Chondrocyte (in vitro differentiated cells): ENCODE data around the gene FRMD1. TPM values are rescaled to one million over a fixed set of nuclear protein-coding genes. Genes with fewer than 3 reads are reported as not detected.

ENCODE experiments used
- DNase-seq: peaks from one replicate; pipeline ENCODE4 v3.0.0; 2021; ENCODE audit warnings: mixed read lengths, low spot score
- H3K27ac Mint-ChIP-seq: one replicate; pipeline ENCODE4 v1.8.0; 2021; ENCODE audit warnings: mild to moderate bottlenecking, moderate library complexity, mixed read lengths; ENCODE audit not compliant: unreplicated experiment
- H3K27me3 Mint-ChIP-seq: 2 replicates; pipeline ENCODE4 v1.8.0; 2021; ENCODE audit warnings: low read depth, mixed read lengths
- H3K36me3 Mint-ChIP-seq: 2 replicates; pipeline ENCODE4 v1.8.0; 2021; ENCODE audit warnings: low read depth, mixed read lengths
- H3K4me1 Mint-ChIP-seq: 2 replicates; pipeline ENCODE4 v1.8.0; 2021; ENCODE audit warnings: low read depth, mild to moderate bottlenecking, mixed read lengths
- H3K4me3 Mint-ChIP-seq: one replicate; pipeline ENCODE4 v1.8.0; 2021; ENCODE audit warnings: mild to moderate bottlenecking, moderate library complexity, mixed read lengths; ENCODE audit not compliant: unreplicated experiment
- H3K9me3 Mint-ChIP-seq: 2 replicates; pipeline ENCODE4 v1.8.0; 2021; ENCODE audit warnings: low read depth, mixed read lengths
- total RNA-seq: library from RNA; stranded (reverse); gene quantifications from 3 replicates; pipeline ENCODE4 v1.2.1, GENCODE V29; 2021
- TF ChIP-seq, protein P1 (sequence below): fragments of 200-600 bp; sonication (generic); IDR thresholded peaks from 2 replicates; pipeline ENCODE4 v1.5.0; 2021; ENCODE audit warnings: antibody characterized with exemption, mild to moderate bottlenecking, moderate library complexity

FRMD1 gene
- total RNA-seq, 1 donor from 2014 or later, result 0.20 TPM

DNA sequence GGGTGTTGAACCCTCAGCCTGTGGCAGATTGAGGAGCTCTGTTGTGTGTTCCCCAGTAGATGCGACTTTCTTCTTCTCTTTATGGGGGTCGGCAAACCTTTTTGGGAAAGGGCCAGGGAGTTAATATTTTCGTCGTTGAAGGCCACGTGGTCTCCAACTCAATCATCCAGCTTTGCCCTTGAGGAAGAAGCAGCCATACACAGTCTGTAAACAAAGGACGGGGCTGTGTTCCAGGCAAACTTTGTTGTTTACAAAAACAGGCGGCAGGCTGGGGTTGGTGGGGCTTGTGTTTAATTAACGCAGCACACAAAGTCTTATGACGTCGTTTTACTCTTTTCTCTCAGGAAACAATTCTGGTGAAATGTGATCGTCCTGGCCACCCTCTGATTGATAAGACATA lies 61.4 kb downstream of the FRMD1 start:
- no peak overlapping the region for H3K4me3 Mint-ChIP-seq
- peaks cover 5% of the 10 kb centered on the region for H3K9me3 Mint-ChIP-seq
- TF ChIP-seq, protein P1, sequence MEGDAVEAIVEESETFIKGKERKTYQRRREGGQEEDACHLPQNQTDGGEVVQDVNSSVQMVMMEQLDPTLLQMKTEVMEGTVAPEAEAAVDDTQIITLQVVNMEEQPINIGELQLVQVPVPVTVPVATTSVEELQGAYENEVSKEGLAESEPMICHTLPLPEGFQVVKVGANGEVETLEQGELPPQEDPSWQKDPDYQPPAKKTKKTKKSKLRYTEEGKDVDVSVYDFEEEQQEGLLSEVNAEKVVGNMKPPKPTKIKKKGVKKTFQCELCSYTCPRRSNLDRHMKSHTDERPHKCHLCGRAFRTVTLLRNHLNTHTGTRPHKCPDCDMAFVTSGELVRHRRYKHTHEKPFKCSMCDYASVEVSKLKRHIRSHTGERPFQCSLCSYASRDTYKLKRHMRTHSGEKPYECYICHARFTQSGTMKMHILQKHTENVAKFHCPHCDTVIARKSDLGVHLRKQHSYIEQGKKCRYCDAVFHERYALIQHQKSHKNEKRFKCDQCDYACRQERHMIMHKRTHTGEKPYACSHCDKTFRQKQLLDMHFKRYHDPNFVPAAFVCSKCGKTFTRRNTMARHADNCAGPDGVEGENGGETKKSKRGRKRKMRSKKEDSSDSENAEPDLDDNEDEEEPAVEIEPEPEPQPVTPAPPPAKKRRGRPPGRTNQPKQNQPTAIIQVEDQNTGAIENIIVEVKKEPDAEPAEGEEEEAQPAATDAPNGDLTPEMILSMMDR, result no peak
- peaks cover 9% of the 10 kb centered on the region for H3K36me3 Mint-ChIP-seq
- no peak overlapping the region for H3K27ac Mint-ChIP-seq
- peaks cover 37% of the 10 kb centered on the region for H3K27me3 Mint-ChIP-seq
- H3K4me1 Mint-ChIP-seq, result peaks cover 11% of the 10 kb centered on the region
- DNase-seq, result no peak

DNA sequence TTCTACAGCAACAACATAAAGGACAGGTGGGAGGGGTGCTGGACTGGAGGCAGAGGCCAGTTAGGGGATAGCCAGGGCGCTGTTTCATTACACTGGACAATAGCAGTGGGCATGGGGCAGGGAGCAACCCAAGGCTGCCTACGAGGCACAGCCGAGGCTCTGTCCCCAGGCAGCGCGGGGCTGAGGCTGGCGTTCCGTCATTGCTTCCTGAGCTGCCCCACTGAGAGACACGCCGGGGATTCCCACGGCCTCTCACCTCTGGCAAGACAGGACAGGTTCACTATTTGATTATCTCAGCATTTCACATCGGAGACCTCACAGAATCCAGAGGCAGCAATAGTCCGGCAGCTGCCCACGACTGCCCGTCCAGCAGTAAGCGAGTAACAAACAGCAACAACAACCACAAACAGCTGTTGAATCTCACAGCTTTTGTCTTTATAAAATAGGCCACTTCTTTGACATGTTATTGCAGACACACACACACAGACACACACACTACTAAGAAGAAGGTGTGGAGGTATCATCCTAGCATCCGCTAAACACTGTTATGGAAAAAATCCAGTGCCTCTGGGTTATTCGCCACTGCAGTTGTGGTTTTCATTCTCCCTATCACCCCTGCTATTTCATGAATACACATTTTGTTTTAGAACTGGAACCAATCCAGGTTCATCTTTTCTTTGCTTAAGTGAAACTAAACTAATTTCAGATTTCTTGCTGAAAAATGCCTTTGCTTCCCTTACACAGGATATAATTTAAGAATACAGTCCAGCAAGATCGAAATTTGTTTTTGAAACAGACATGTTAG lies 62.1 kb downstream of the FRMD1 start:
- peaks cover 11% of the 10 kb centered on the region for H3K4me1 Mint-ChIP-seq
- no peak overlapping the region for H3K4me3 Mint-ChIP-seq
- no peak overlapping the region for H3K27ac Mint-ChIP-seq
- H3K36me3 Mint-ChIP-seq, result peaks cover 9% of the 10 kb centered on the region
- H3K9me3 Mint-ChIP-seq, result peaks cover 7% of the 10 kb centered on the region
- peaks cover 30% of the 10 kb centered on the region for H3K27me3 Mint-ChIP-seq
- TF ChIP-seq, protein P1, result no peak
- no peak for DNase-seq

DNA sequence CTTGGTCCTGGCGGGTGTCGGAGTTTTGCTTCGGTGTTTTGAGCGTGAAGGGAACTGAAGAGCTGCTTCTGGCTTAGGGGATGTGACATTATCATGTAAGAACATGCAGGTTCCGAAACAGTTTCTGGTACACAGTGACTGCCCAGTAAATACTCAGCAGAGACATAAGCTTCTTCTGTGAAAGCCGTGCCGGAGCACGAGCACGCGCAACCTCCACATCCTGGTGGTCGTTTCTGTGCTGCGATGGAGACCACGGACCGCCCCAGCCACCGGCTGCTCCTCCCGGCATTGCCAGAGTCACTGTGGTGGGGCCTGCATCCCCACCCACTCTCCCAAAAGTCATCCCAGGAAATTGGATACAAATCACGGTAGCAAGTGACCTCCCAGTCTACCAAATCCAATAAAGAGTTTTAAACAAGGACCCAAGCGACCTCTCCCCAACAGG lies 62.8 kb downstream of the FRMD1 start:
- H3K9me3 Mint-ChIP-seq, result peaks cover 14% of the 10 kb centered on the region

DNA sequence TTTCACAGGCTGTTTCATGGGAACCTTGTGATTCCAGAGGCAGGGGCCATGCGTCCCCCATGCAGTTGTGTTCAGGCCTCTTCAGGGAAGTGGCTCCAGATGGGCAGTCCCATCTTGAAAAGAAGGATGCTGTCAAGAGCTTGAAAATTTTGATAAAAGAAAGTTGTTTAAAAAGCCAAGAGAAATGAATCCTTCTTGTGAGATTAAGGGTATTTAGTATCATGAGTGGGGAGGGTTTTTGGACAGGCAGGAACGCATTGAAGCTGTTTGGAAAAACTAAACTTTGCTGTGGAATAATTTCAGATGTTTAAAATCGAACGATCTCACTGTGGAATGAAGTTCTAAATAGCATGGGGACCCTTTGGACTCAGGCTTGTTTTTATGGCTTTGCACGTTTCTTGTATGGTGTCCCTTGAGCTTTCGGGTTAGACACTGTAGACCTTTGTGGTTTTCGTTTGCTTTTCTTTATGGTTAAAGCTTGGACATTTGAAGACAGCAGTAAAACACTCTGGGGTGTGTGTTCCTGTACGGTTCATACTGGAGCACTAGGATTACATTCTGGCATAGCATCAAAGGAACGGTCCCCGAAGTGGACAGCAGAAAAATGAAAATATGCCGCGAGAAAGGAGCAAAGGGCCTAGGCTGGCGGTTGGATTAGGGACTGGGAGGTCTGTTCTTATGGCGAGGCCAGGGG lies 63.4 kb downstream of the FRMD1 start:
- peaks cover 20% of the 10 kb centered on the region for H3K9me3 Mint-ChIP-seq
- H3K4me3 Mint-ChIP-seq, result no peak overlapping the region
- TF ChIP-seq, protein P1, result no peak
- H3K27me3 Mint-ChIP-seq, result peaks cover 19% of the 10 kb centered on the region
- H3K27ac Mint-ChIP-seq, result no peak overlapping the region
- H3K36me3 Mint-ChIP-seq, result peaks cover 16% of the 10 kb centered on the region
- DNase-seq, result no peak
- peaks cover 11% of the 10 kb centered on the region for H3K4me1 Mint-ChIP-seq

More for the DNA sequence above, 62.8 kb downstream of the FRMD1 start:
- peaks cover 24% of the 10 kb centered on the region for H3K27me3 Mint-ChIP-seq
- TF ChIP-seq, protein P1, result no peak
- peaks cover 11% of the 10 kb centered on the region for H3K4me1 Mint-ChIP-seq
- H3K36me3 Mint-ChIP-seq, result peaks cover 11% of the 10 kb centered on the region
- H3K4me3 Mint-ChIP-seq, result no peak overlapping the region
- no peak overlapping the region for H3K27ac Mint-ChIP-seq
- DNase-seq, result no peak

DNA sequence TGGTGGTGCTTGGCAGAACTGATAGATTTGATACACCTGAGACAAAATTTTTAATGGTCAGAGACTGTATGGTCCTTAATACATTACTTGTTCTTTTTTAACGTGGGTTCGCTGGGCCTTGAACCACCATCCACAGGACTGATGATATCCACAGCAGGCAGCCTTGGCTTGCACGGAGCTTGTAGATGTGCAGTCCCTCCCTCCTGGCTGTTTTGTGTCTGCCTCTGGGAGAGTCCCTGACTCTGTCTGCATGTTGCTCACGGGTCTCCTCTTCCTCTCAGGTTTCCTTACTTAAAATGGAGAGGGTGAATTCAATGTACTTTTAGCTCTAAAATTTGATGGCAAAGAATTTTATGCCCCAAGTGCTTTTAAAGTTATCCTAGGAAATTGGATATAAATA lies 64.0 kb downstream of the FRMD1 start:
- H3K9me3 Mint-ChIP-seq, result peaks cover 26% of the 10 kb centered on the region
- no peak for DNase-seq
- peaks cover 13% of the 10 kb centered on the region for H3K27me3 Mint-ChIP-seq
- TF ChIP-seq, protein P1, result no peak
- no peak overlapping the region for H3K4me3 Mint-ChIP-seq
- H3K27ac Mint-ChIP-seq, result no peak overlapping the region
- H3K36me3 Mint-ChIP-seq, result peaks cover 20% of the 10 kb centered on the region
- peaks cover 11% of the 10 kb centered on the region for H3K4me1 Mint-ChIP-seq
